ENCODE measurements around the gene ZMIZ1.

ZMIZ1 gene

DNA sequence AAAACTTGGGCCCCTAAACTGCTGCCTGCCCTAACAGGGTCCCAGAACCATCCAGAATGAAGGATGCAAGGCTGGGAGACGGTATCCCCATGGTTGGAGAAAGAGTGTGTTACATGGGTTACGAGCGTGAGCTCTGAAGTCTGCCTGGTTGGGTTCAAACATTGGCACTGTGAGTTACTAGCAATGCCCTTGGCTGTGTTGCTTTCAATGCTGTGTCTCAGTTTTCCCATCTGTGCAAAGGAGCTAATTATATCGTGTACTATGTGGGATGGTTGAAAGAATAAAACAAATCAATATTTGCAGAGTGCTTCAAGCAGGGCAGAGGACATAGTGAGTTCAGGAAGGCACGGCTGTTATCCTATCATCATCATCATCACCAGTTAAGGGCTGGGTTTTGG lies 114.7 kb downstream of the ZMIZ1 start:
- TF ChIP-seq ZNF274 (IDR thresholded peaks at IDR 0.05; ENCODE audit: low read depth, low read length) (no peak), SUZ12 (IDR thresholded peaks at IDR 0.05; ENCODE audit: extremely low read depth, insufficient read depth, insufficient read length) (no peak), YY1 (IDR thresholded peaks at IDR 0.05; ENCODE audit: insufficient read depth, insufficient read length) (no peak)
- H3K9ac ChIP-seq (ENCODE audit: insufficient read length, low read depth) = peak overlapping the region; percentile 21

DNA sequence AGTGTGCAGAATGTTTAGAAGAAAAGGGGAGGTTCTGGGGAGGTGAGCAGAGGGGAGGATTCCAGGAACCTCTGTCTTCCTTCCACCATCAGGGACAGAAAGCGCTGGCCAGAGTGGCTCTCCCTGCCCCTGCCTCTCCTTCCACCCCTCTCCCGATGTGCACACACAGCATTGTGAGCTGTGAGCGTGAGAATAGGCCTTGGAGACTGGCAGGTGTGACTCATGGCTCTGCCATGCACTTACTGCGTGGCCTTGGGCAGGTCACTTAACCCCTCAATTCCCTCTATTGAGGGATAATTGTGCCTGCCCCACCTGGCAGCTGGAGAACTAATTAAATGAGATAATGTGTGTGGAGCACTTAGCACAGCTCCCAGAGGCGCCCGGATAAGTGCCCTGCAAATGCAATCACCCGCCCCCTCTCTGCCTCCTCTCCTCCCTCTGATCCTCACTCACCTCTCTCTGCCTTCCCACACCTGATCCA lies 115.4 kb downstream of the ZMIZ1 start:
- no peak for DNase-seq (ENCODE audit: low read depth, low spot score)
- Histone ChIP-seq H3K4me1 (ENCODE audit: insufficient read depth, insufficient read length) (peaks cover 32% of the 10 kb centered on the region), H3K27me3 (ENCODE audit: insufficient read depth, insufficient read length) (no peaks in the 10 kb centered on the region), H3K9ac (ENCODE audit: insufficient read length, low read depth) (no peak overlapping the region), H3K4me3 (ENCODE audit: insufficient read length, low read depth) (no peak overlapping the region), H3K36me3 (ENCODE audit: insufficient read depth, insufficient read length, low read length) (peaks cover 62% of the 10 kb centered on the region), H3K9me3 (ENCODE audit: insufficient read depth, low read length) (no peaks in the 10 kb centered on the region)
- TF ChIP-seq ZNF274 (IDR thresholded peaks at IDR 0.05; ENCODE audit: low read depth, low read length) = no peak
- TF ChIP-seq SUZ12 (IDR thresholded peaks at IDR 0.05; ENCODE audit: extremely low read depth, insufficient read depth, insufficient read length) = no peak
- no peak for TF ChIP-seq YY1 (IDR thresholded peaks at IDR 0.05; ENCODE audit: insufficient read depth, insufficient read length)

More for the DNA sequence above, 114.7 kb downstream of the ZMIZ1 start:
- H3K36me3 ChIP-seq (ENCODE audit: insufficient read depth, insufficient read length, low read length) = peaks cover 59% of the 10 kb centered on the region
- H3K4me3 ChIP-seq (ENCODE audit: insufficient read length, low read depth) = no peak overlapping the region
- H3K4me1 ChIP-seq (ENCODE audit: insufficient read depth, insufficient read length) = peaks cover 37% of the 10 kb centered on the region
- no peaks in the 10 kb centered on the region for H3K9me3 ChIP-seq (ENCODE audit: insufficient read depth, low read length)
- no peak for DNase-seq (ENCODE audit: low read depth, low spot score)
- H3K27me3 ChIP-seq (ENCODE audit: insufficient read depth, insufficient read length) = no peaks in the 10 kb centered on the region

DNA sequence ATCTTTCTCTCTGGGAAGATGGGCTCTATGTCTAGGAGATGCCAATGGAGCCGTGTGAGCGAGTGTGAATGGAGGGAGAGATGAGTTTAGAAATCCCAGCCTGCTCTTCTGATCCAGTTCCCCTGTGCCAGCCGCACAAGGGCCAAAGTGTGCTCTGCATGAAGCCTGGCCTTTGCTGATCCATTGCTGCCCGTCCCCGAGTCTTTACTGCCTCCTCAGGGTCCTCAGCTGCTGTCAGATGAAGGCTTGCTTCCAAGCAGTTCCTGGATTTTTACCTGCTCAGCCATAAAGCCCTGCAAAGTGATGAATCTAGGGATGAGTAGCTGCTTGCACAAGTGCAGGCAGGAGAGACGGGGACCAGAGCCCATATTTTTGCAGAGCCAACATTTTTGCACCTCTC lies 115.9 kb downstream of the ZMIZ1 start:
- no peak overlapping the region for H3K4me3 ChIP-seq (ENCODE audit: insufficient read length, low read depth)
- no peak for DNase-seq (ENCODE audit: low read depth, low spot score)
- H3K4me1 ChIP-seq (ENCODE audit: insufficient read depth, insufficient read length) = peaks cover 28% of the 10 kb centered on the region
- TF ChIP-seq SUZ12 (IDR thresholded peaks at IDR 0.05; ENCODE audit: extremely low read depth, insufficient read depth, insufficient read length) (no peak), ZNF274 (IDR thresholded peaks at IDR 0.05; ENCODE audit: low read depth, low read length) (no peak), YY1 (IDR thresholded peaks at IDR 0.05; ENCODE audit: insufficient read depth, insufficient read length) (no peak)
- peak overlapping the region; percentile 44 for H3K9ac ChIP-seq (ENCODE audit: insufficient read length, low read depth)
- H3K36me3 ChIP-seq (ENCODE audit: insufficient read depth, insufficient read length, low read length) = peaks cover 60% of the 10 kb centered on the region
- no peaks in the 10 kb centered on the region for H3K9me3 ChIP-seq (ENCODE audit: insufficient read depth, low read length)
- H3K27me3 ChIP-seq (ENCODE audit: insufficient read depth, insufficient read length) = no peaks in the 10 kb centered on the region

DNA sequence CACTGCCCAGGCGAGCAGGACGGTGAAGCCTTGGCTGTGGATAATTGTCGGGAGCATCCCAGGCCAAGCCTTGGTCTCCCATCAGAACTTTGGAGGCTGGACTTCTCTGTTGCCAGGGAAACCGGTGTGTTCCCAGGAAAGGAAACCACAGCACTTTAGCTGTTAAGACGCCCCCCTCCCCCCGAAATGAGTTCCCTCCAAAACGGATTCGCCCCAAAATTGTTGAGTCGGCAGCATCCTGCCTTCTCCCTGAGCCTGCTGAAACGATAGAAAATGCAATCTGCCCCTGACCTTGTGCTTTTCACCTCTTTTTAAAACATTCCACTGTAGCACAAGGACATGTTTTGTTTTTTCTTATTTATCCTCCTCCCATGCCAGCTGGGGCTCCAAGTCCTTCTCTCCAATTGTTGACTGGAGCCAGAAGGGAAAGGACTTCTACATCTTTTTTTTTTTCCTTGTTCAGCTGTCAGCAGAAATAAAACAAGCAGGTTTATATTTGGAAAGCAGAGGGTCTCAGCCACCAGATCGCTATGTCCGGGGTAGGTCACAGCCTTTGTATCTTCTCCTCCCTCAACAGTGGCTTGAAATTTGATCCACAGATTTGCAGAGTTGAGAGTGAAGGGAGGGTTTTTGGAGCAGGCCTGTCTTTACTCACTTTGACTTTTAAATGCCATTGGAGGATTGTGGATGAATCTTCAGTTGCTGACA lies 116.5 kb downstream of the ZMIZ1 start:
- Histone ChIP-seq H3K27me3 (ENCODE audit: insufficient read depth, insufficient read length) (no peaks in the 10 kb centered on the region), H3K4me1 (ENCODE audit: insufficient read depth, insufficient read length) (peaks cover 23% of the 10 kb centered on the region), H3K36me3 (ENCODE audit: insufficient read depth, insufficient read length, low read length) (peaks cover 62% of the 10 kb centered on the region), H3K4me3 (ENCODE audit: insufficient read length, low read depth) (no peak overlapping the region), H3K9me3 (ENCODE audit: insufficient read depth, low read length) (no peaks in the 10 kb centered on the region), H3K9ac (ENCODE audit: insufficient read length, low read depth) (peak overlapping the region; percentile 29)
- no peak for DNase-seq (ENCODE audit: low read depth, low spot score)
- TF ChIP-seq YY1 (IDR thresholded peaks at IDR 0.05; ENCODE audit: insufficient read depth, insufficient read length) = no peak
- TF ChIP-seq ZNF274 (IDR thresholded peaks at IDR 0.05; ENCODE audit: low read depth, low read length) = no peak
- TF ChIP-seq SUZ12 (IDR thresholded peaks at IDR 0.05; ENCODE audit: extremely low read depth, insufficient read depth, insufficient read length) = no peak

DNA sequence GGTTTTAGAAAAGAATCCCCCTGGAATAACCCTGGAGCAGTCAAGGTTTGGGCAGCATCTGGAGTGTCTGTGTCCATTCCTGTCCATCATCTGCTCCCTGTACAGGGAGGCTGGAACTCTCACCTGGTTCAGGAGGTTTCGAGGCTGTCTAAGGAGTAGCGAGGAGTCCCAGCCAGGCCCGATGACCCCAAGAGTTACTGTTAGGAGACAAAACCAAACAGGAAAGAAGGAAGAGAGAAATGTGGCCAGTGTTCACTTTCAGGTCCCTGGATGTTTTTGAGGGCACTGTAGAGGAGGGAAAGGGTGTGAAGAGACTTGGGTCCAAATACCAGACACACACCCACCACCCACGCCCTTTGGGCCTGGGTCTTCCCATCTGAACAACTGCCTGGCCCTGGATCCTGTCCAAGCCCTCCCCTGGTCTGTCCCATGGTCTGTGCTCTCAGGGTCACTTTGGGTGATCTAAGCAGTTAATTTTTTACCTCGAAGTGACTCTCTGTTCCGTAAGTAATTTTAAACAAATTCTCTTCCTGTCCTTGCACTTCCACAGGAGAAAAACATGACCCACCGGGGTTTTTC lies 117.1 kb downstream of the ZMIZ1 start:
- TF ChIP-seq SUZ12 (IDR thresholded peaks at IDR 0.05; ENCODE audit: extremely low read depth, insufficient read depth, insufficient read length) (no peak), ZNF274 (IDR thresholded peaks at IDR 0.05; ENCODE audit: low read depth, low read length) (no peak), YY1 (IDR thresholded peaks at IDR 0.05; ENCODE audit: insufficient read depth, insufficient read length) (no peak)
- peak overlapping the region; percentile 5 for H3K9ac ChIP-seq (ENCODE audit: insufficient read length, low read depth)
- H3K9me3 ChIP-seq (ENCODE audit: insufficient read depth, low read length) = no peaks in the 10 kb centered on the region
- no peak overlapping the region for H3K4me3 ChIP-seq (ENCODE audit: insufficient read length, low read depth)
- no peaks in the 10 kb centered on the region for H3K27me3 ChIP-seq (ENCODE audit: insufficient read depth, insufficient read length)
- DNase-seq (ENCODE audit: low read depth, low spot score) = no peak
- peaks cover 62% of the 10 kb centered on the region for H3K36me3 ChIP-seq (ENCODE audit: insufficient read depth, insufficient read length, low read length)
- H3K4me1 ChIP-seq (ENCODE audit: insufficient read depth, insufficient read length) = peaks cover 20% of the 10 kb centered on the region

DNA sequence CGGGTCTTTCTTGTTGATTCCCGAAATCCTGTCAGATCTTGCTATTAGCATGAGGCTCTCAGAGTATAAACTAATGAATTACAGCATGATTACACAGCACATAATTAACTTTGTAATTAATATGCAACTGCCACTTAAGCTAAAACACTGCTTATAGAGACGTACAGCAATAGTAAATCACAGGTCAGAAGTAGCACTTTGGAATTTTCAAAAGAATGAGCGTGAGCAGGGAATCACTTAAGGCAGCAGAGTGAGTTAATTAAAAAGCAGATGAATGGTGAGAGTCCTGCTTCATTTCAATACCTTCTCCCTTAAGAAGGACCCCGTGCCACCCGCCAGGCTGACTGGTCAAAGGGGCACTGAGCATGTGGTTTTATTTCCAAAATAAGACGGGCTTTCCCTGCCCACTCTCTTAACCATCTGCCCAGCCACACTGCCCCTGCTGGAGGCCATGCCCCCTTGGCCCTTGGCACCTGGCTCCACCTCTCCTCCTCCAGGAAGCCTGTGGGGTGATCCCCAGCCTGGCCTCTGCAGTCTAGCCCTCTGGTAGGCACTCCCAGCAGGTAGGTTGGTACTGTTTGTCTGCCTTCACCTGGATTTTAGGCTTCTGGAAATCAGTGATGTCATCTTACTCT lies 117.8 kb downstream of the ZMIZ1 start:
- Histone ChIP-seq H3K4me1 (ENCODE audit: insufficient read depth, insufficient read length) (peaks cover 16% of the 10 kb centered on the region), H3K4me3 (ENCODE audit: insufficient read length, low read depth) (no peak overlapping the region), H3K9ac (ENCODE audit: insufficient read length, low read depth) (no peak overlapping the region), H3K9me3 (ENCODE audit: insufficient read depth, low read length) (no peaks in the 10 kb centered on the region), H3K27me3 (ENCODE audit: insufficient read depth, insufficient read length) (no peaks in the 10 kb centered on the region), H3K36me3 (ENCODE audit: insufficient read depth, insufficient read length, low read length) (peaks cover 61% of the 10 kb centered on the region)
- no peak for DNase-seq (ENCODE audit: low read depth, low spot score)
- TF ChIP-seq SUZ12 (IDR thresholded peaks at IDR 0.05; ENCODE audit: extremely low read depth, insufficient read depth, insufficient read length) (no peak), YY1 (IDR thresholded peaks at IDR 0.05; ENCODE audit: insufficient read depth, insufficient read length) (no peak), ZNF274 (IDR thresholded peaks at IDR 0.05; ENCODE audit: low read depth, low read length) (no peak)

All from NT2/D1 (cell line).